Left kidney (tissue), 2 donors: ENCODE data around the gene MYCBP2. TPM values are rescaled to one million over a fixed set of nuclear protein-coding genes. Genes with fewer than 3 reads are reported as not detected.
"Not testable (repeated sequence)": the region's sequence is repeated elsewhere in the genome, so short reads cannot be mapped to it uniquely, and the experiment has no call there.

Experiments used
- DNase-seq: peaks from one replicate; pipeline ENCODE4 v3.0.0-alpha.2; 2013
- polyA plus RNA-seq: library from polyadenylated mRNA; unstranded; fragments of 120-200 nt; gene quantifications from one replicate; pipeline ENCODE4 v1.2.1, GENCODE V29; 2013; ENCODE audit not compliant: insufficient read length

The MYCBP2 gene
- polyA plus RNA-seq, 1 donor = 82.3 TPM

- DNase-seq = no peak
Observed at GRCh38 chr13:77298426-77298825, 28.5 kb downstream of the MYCBP2 start.

- no peak for DNase-seq
Observed at GRCh38 chr13:77291774-77292173, 35.1 kb downstream of the MYCBP2 start.

GRCh38 chr13:77290342-77290741 lies 36.6 kb downstream of the MYCBP2 start:
- no peak for DNase-seq

GRCh38 chr13:77289851-77290250 lies 37.0 kb downstream of the MYCBP2 start:
- no peak for DNase-seq

GRCh38 chr13:77285632-77286031 lies 41.3 kb downstream of the MYCBP2 start:
- not testable (repeated sequence) for DNase-seq

GRCh38 chr13:77285098-77285497 lies 41.8 kb downstream of the MYCBP2 start:
- no peak for DNase-seq

GRCh38 chr13:77274126-77274525 lies 52.8 kb downstream of the MYCBP2 start:
- no peak for DNase-seq

GRCh38 chr13:77269141-77269540 lies 57.8 kb downstream of the MYCBP2 start:
- DNase-seq = no peak

- no peak for DNase-seq
Observed at GRCh38 chr13:77267362-77267761, 59.5 kb downstream of the MYCBP2 start.

GRCh38 chr13:77265336-77265735 lies 61.6 kb downstream of the MYCBP2 start:
- peak; percentile 4 for DNase-seq

- no peak for DNase-seq
Observed at GRCh38 chr13:77262198-77262597, 64.7 kb downstream of the MYCBP2 start.

GRCh38 chr13:77250975-77251374 lies 75.9 kb downstream of the MYCBP2 start:
- DNase-seq = no peak

GRCh38 chr13:77245224-77245623 lies 81.7 kb downstream of the MYCBP2 start:
- not testable (repeated sequence) for DNase-seq

- DNase-seq = peak; percentile 1
Observed at GRCh38 chr13:77239312-77239711, 87.6 kb downstream of the MYCBP2 start.

- DNase-seq = no peak
Observed at GRCh38 chr13:77235456-77236022, 91.4 kb downstream of the MYCBP2 start.

- no peak for DNase-seq
Observed at GRCh38 chr13:77233159-77233558, 93.7 kb downstream of the MYCBP2 start.

- no peak for DNase-seq
Observed at GRCh38 chr13:77230560-77230959, 96.3 kb downstream of the MYCBP2 start.

- no peak for DNase-seq
Observed at GRCh38 chr13:77225946-77226345, 100.9 kb downstream of the MYCBP2 start.

- no peak for DNase-seq
Observed at GRCh38 chr13:77222909-77223308, 104.0 kb downstream of the MYCBP2 start.

- DNase-seq = no peak
Observed at GRCh38 chr13:77222000-77222690, 104.7 kb downstream of the MYCBP2 start.

GRCh38 chr13:77219401-77219800 lies 107.5 kb downstream of the MYCBP2 start:
- no peak for DNase-seq

GRCh38 chr13:77218274-77218673 lies 108.6 kb downstream of the MYCBP2 start:
- no peak for DNase-seq

GRCh38 chr13:77215543-77215942 lies 111.4 kb downstream of the MYCBP2 start:
- no peak for DNase-seq

- no peak for DNase-seq
Observed at GRCh38 chr13:77213644-77214043, 113.2 kb downstream of the MYCBP2 start.
